Peyer's patch (tissue), 4 donors: Measurements from ENCODE around the gene THRAP3. TPM values are rescaled to one million over a fixed set of nuclear protein-coding genes. Genes with fewer than 3 reads are reported as not detected.
"Not testable (repeated sequence)": the region's sequence is repeated elsewhere in the genome, so short reads cannot be mapped to it uniquely, and the experiment has no call there.

ENCODE experiments used
- DNase-seq, 3 donors: peaks; one replicate each; pipeline ENCODE4 v3.0.0-alpha.2; 2017 to 2019
- H3K27ac ChIP-seq, 4 donors: fragments of 200-600 bp; sonication (generic); one replicate each; pipeline ENCODE4 v1.5.1; 2016 to 2019
- H3K27me3 ChIP-seq, 2 donors: fragments of 200-600 bp; sonication (generic); one replicate each; pipeline ENCODE4 v1.5.1; 2019
- H3K36me3 ChIP-seq, 3 donors: fragments of 200-600 bp; sonication (generic); one replicate each; pipeline ENCODE4 v1.5.1; 2016 to 2019
- H3K4me1 ChIP-seq, 4 donors: fragments of 200-600 bp; sonication (generic); one replicate each; pipeline ENCODE4 v1.5.1; 2016 to 2019
- H3K4me3 ChIP-seq, 4 donors: fragments of 200-600 bp; sonication (generic); 1 replicate in 3 of 4; 2 replicates in 1 of 4; pipeline ENCODE4 v1.5.1; 2016 to 2019; ENCODE audit warnings: mild to moderate bottlenecking in 1 of 4
- H3K9me3 ChIP-seq, 4 donors: fragments of 200-600 bp; sonication (generic); one replicate each; pipeline ENCODE4 v1.5.1; 2016 to 2019; ENCODE audit warnings: mild to moderate bottlenecking in 1 of 4
- POLR2A ChIP-seq, 2 donors: fragments of 450-650 bp; IDR thresholded peaks; one replicate each; pipeline ENCODE4 v1.5.1; 2017; ENCODE audit warnings: antibody characterized with exemption in 2 of 2, mild to moderate bottlenecking in 2 of 2, moderate library complexity in 2 of 2
- total RNA-seq, 4 donors: library from RNA; depleted of rRNA; stranded (reverse); fragments of >200 nt; gene quantifications; one replicate each; pipeline ENCODE4 v1.1.0, GENCODE V29; 2016
- TF ChIP-seq, protein P1 (sequence below), 6 experiments: fragments of 450-650 bp in 4 of 6; fragments of 200-600 bp in 2 of 6; sonication (generic) in 1 of 6; IDR thresholded peaks; one replicate each; pipeline ENCODE4 v1.5.1; 2017 to 2019; ENCODE audit warnings: antibody characterized with exemption in 6 of 6, mild to moderate bottlenecking in 3 of 6, moderate library complexity in 1 of 6

THRAP3 gene
- total RNA-seq, 4 donors from 2014 or later, result 49.5 to 99.0 (median 64.4) TPM

DNA sequence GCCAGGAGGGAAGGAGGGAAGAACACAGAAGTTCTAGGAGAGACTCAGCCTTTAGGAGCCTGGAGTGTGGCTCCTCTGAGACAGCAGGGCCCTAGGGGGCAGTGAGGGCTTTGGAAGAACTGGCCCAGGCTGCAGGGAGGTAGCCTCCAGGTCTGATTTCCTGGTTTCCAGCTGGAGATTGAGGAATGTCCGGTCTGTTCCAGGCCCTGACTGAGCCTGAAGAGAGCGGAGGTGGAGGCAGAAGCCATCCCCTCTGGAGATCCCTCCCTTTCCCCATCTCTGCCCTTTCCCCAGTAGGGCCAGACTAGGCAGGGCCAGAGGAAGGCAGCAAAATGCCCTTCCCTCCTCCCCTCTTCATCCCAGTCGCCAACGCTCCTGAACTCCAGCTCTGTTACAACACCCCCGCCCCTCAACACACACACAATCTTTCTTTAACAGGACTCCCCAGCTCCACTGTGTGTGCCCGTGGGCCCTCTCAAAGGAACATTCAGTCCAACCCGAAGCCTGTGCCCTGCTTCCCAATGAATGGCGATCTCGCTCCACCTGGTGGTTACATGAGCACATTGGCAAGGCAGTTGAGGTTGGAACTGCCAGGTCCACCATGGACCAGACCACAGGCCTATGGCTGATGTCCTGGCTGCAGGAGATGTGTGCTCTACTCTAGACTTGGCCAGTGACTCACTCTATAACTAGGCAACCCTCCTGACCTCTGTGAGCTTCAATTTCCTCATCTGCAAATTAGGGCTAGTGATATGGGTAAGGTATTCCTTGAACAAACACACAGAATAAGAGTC is 36.2 kb upstream of the THRAP3 start:
- peak in 1 of 2 donors; percentile 8 for TF ChIP-seq POLR2A (IDR thresholded peaks at IDR 0.05)
- TF ChIP-seq, protein P1, sequence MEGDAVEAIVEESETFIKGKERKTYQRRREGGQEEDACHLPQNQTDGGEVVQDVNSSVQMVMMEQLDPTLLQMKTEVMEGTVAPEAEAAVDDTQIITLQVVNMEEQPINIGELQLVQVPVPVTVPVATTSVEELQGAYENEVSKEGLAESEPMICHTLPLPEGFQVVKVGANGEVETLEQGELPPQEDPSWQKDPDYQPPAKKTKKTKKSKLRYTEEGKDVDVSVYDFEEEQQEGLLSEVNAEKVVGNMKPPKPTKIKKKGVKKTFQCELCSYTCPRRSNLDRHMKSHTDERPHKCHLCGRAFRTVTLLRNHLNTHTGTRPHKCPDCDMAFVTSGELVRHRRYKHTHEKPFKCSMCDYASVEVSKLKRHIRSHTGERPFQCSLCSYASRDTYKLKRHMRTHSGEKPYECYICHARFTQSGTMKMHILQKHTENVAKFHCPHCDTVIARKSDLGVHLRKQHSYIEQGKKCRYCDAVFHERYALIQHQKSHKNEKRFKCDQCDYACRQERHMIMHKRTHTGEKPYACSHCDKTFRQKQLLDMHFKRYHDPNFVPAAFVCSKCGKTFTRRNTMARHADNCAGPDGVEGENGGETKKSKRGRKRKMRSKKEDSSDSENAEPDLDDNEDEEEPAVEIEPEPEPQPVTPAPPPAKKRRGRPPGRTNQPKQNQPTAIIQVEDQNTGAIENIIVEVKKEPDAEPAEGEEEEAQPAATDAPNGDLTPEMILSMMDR (IDR thresholded peaks at IDR 0.05), result peak; percentile 67 to 97 (median 92)
- peak; percentile 79 to 93 (median 81) for DNase-seq

DNA sequence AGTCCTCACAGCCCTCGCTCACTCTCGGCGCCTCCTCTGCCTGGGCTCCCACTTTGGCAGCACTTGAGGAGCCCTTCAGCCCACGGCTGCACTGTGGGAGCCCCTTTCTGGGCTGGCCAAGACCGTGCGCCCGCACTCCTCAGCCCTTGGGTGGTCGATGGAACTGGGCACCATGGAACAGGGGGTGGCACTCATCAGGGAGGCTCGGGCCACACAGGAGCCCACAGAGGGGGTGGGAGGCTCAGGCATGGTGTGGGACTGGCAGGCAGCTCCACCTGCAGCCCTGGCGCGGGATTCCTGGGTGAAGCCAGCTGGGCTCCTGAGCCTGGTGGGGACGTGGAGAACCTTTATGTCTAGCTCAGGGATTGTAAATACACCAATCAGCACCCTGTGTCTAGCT is 27.4 kb upstream of the THRAP3 start:
- H3K4me1 ChIP-seq, H3K9me3 ChIP-seq, H3K4me3 ChIP-seq, H3K36me3 ChIP-seq, H3K27ac ChIP-seq, DNase-seq, H3K27me3 ChIP-seq: not testable (repeated sequence)

More for the DNA sequence above, 36.2 kb upstream of the THRAP3 start:
- Histone ChIP-seq H3K4me1 (peaks cover 0 to 6% (median 0%) of the 10 kb centered on the region in 4 donors), H3K27me3 (no peaks in the 10 kb centered on the region), H3K27ac (peak overlapping the region; percentile 57 to 65 (median 62)), H3K4me3 (no peak overlapping the region), H3K9me3 (no peaks in the 10 kb centered on the region), H3K36me3 (no peaks in the 10 kb centered on the region)

DNA sequence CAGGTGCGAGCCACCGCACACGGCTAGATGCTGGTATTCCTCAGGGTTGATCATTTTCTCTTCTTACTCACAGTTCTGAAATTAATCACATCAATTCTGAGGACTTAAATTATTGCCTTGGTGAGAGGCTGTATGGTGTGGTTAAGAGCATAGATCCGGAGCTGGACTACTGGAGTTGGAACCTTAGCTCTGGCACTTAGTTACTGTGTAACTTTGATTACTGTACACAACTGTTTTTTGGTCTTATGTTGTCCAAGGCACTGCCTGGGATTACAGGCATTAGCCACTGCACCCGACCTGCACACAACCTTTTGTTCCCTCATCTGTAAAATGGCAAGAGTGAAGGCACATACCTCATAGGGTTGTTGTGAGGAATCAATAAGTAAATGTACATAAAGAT is 25.6 kb upstream of the THRAP3 start:
- Histone ChIP-seq H3K27me3 (no peaks in the 10 kb centered on the region), H3K4me3 (no peak overlapping the region), H3K4me1 (peaks cover 0 to 2% (median 0%) of the 10 kb centered on the region in 4 donors), H3K27ac (no peak overlapping the region), H3K36me3 (no peaks in the 10 kb centered on the region), H3K9me3 (no peaks in the 10 kb centered on the region)
- DNase-seq, result no peak
- no peak for TF ChIP-seq POLR2A (IDR thresholded peaks at IDR 0.05)
- TF ChIP-seq, protein P1 (IDR thresholded peaks at IDR 0.05), result no peak

DNA sequence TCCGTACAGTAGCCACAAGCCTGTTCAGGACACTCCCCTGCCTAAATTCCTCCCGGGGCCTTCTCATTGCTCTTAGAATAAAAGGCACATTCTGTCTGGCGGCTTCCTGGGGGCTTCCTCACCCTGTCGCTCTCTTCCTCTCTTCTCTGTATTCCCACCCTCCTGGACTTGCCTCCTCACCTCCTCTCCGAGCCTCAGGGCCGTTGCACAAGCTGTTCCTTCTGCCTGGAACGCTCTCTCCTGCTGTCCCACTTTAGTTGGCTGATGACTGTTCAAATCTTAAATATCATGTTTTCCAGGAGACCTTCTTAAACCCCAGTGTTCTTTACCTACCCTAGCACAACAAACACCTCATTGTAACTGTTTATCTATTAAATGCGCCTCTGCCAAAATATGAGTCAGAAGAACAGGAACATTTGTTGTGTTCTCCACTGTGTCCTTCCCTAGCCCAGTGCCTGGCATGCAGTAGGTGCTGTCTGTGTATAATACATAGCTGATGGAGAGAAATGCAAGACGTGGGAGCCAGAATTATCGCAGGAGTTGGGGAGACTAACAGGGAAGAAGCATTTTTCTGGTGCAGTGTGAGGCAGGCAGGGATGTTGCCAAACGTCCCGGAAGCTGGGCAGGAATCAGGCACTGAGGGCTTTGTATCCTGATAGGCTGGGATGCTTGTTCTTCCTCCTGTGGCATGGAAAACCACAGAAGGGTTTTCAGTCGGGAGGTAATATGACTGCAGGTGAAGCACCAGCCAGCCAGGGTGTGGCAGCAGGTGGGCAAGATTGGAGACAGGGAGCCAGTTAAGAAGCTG is 24.1 kb upstream of the THRAP3 start:
- no peaks in the 10 kb centered on the region for H3K27me3 ChIP-seq
- H3K4me1 ChIP-seq, result peaks cover 0 to 9% (median 0%) of the 10 kb centered on the region in 4 donors
- H3K4me3 ChIP-seq, result no peak overlapping the region
- no peak for DNase-seq
- H3K9me3 ChIP-seq, result no peaks in the 10 kb centered on the region
- no peak overlapping the region for H3K27ac ChIP-seq
- TF ChIP-seq POLR2A (IDR thresholded peaks at IDR 0.05), result no peak
- TF ChIP-seq, protein P1 (IDR thresholded peaks at IDR 0.05), result no peak
- H3K36me3 ChIP-seq, result no peaks in the 10 kb centered on the region

DNA sequence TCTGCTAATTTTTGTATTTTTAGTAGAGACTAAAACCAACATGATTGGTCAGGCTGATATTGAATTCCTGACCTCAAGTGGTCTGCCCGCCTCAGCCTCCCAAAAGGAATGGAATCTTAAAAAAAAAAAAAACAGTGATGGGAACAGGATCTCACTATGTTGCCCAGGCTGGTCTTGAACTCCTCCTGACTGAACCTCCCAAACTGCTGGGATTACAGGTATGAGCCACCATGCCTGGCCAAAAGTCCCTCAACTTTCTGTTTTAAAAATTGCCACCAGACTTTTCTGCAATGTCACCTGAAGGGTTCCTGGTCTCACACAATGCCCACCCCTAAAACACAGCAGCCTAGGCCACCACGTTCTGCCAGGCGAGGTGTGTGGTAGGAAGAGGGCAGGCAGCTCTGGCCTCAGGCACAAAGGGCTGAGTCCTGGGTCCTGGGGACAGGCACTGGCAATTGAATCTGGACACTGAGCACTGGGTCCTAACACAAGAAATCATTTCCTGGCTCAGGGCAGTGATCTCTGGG is 21.2 kb upstream of the THRAP3 start:
- TF ChIP-seq, protein P1 (IDR thresholded peaks at IDR 0.05), result no peak
- TF ChIP-seq POLR2A (IDR thresholded peaks at IDR 0.05), result no peak
- DNase-seq, result no peak
- no peaks in the 10 kb centered on the region for H3K9me3 ChIP-seq
- peaks cover 0 to 9% (median 0%) of the 10 kb centered on the region in 4 donors for H3K4me1 ChIP-seq
- H3K4me3 ChIP-seq, result no peak overlapping the region
- no peaks in the 10 kb centered on the region for H3K36me3 ChIP-seq
- no peak overlapping the region for H3K27ac ChIP-seq
- no peaks in the 10 kb centered on the region for H3K27me3 ChIP-seq
